B cell (primary cell): ENCODE data around the gene AGBL3. TPM values are rescaled to one million over a fixed set of nuclear protein-coding genes. Genes with fewer than 3 reads are reported as not detected.

Experiments
- ATAC-seq: fragments of 200-7000 bp; cut with Tn5 transposase; one replicate; pipeline ENCODE4 v1.10.0; 2021; ENCODE audit warnings: low read depth, mild to moderate bottlenecking, moderate number of reproducible peaks, moderate library complexity
- CTCF ChIA-PET: fragments of 350-600 bp; sonication (Branson Sonifier 250); formaldehyde crosslinking; loops from one replicate; lab custom pipeline; 2021; ENCODE audit warnings: antibody characterized with exemption, inconsistent platforms; lab: Charles Lee
- POLR2A ChIA-PET: fragments of 350-600 bp; sonication (Branson Sonifier 250); formaldehyde crosslinking; loops from one replicate; lab custom pipeline; 2021; ENCODE audit warnings: antibody characterized with exemption; lab: Charles Lee
- DNase-seq: peaks from one replicate; pipeline ENCODE4 v3.0.0; 2013
- H2AFZ ChIP-seq: 2 replicates; pipeline ENCODE4 v1.6.1; 2012; ENCODE audit warnings: mild to moderate bottlenecking, low read depth, low read length; ENCODE audit not compliant: insufficient read depth, poor library complexity, severe bottlenecking
- H3K27ac ChIP-seq, 2 donors: 1 replicate in 1 of 2; 2 replicates in 1 of 2; pipeline ENCODE4 v1.5.1; 2012 to 2013; ENCODE audit warnings: low read length in 2 of 2, mild to moderate bottlenecking in 2 of 2, moderate library complexity in 1 of 2
- H3K27me3 ChIP-seq, 4 experiments: fragments of 200-600 bp in 1 of 4; sonication (generic) in 1 of 4; replicated peaks in 1 of 4; 1 replicate in 2 of 4; 2 replicates in 2 of 4; pipeline versions ENCODE4 v1.6.1 to v1.7.0; 2013 to 2016; ENCODE audit warnings: low read length in 3 of 4, mild to moderate bottlenecking in 2 of 4, mixed read lengths in 1 of 4, moderate library complexity in 1 of 4; ENCODE audit not compliant: insufficient read depth in 4 of 4, control insufficient read depth in 3 of 4; ENCODE audit errors: control extremely low read depth in 1 of 4
- H3K36me3 ChIP-seq, 2 experiments: replicated peaks in 1 of 2; 1 replicate in 1 of 2; 2 replicates in 1 of 2; pipeline versions ENCODE4 v1.6.1 to v1.7.1; 2013; ENCODE audit warnings: low read length in 1 of 2; ENCODE audit not compliant: insufficient read depth in 2 of 2, control insufficient read depth in 1 of 2; ENCODE audit errors: control extremely low read depth in 1 of 2, extremely low read depth in 1 of 2
- H3K4me1 ChIP-seq, 2 donors: fragments of 200-600 bp in 1 of 2; sonication (generic) in 1 of 2; 1 replicate in 1 of 2; 2 replicates in 1 of 2; pipeline versions ENCODE4 v1.5.1 to v1.6.1; 2013 to 2017; ENCODE audit warnings: low read length in 2 of 2; ENCODE audit not compliant: control insufficient read depth in 2 of 2, insufficient read depth in 2 of 2
- H3K4me2 ChIP-seq: replicated peaks from 2 replicates; pipeline ENCODE3; 2012; ENCODE audit warnings: mild to moderate bottlenecking, low read depth, low read length; ENCODE audit not compliant: poor library complexity, severe bottlenecking
- H3K4me3 ChIP-seq, 5 experiments: fragments of 200-600 bp in 1 of 5; sonication (generic) in 1 of 5; 1 replicate in 3 of 5; 2 replicates in 2 of 5; pipeline versions ENCODE4 v1.5.1 to v1.7.0; 2011 to 2016; ENCODE audit warnings: low read length in 4 of 5, mild to moderate bottlenecking in 4 of 5, low read depth in 2 of 5, control low read depth in 1 of 5, moderate library complexity in 1 of 5; ENCODE audit not compliant: insufficient read depth in 1 of 5; ENCODE audit errors: control extremely low read depth in 1 of 5, extremely low read depth in 1 of 5
- H3K79me2 ChIP-seq: fragments of 200-600 bp; sonication (generic); one replicate; pipeline ENCODE4 v1.6.0; 2016; ENCODE audit warnings: low read length; ENCODE audit not compliant: control insufficient read depth, insufficient read depth
- H3K9ac ChIP-seq: fragments of 200-600 bp; sonication (generic); 2 replicates; pipeline ENCODE4 v1.6.1; 2017; ENCODE audit warnings: mild to moderate bottlenecking, low read length, moderate library complexity
- H3K9me3 ChIP-seq, 3 donors: one replicate each; pipeline versions ENCODE4 v1.6.1 to v1.7.1; 2013; ENCODE audit warnings: low read length in 2 of 3; ENCODE audit not compliant: control insufficient read depth in 2 of 3, insufficient read depth in 1 of 3; ENCODE audit errors: control extremely low read depth in 1 of 3
- H4K20me1 ChIP-seq: 2 replicates; pipeline ENCODE4 v1.6.0; 2012; ENCODE audit warnings: mild to moderate bottlenecking, low read length; ENCODE audit not compliant: insufficient read depth, control insufficient read depth, poor library complexity, severe bottlenecking
- H3K27ac Mint-ChIP-seq: one replicate; pipeline ENCODE4 v1.8.0; 2021; ENCODE audit warnings: mixed read lengths
- H3K27me3 Mint-ChIP-seq: one replicate; pipeline ENCODE4 v1.8.0; 2021; ENCODE audit warnings: mixed read lengths
- H3K4me1 Mint-ChIP-seq: one replicate; pipeline ENCODE4 v1.8.0; 2021; ENCODE audit warnings: mixed read lengths
- H3K4me3 Mint-ChIP-seq: one replicate; pipeline ENCODE4 v1.8.0; 2021; ENCODE audit warnings: mixed read lengths
- H3K9me3 Mint-ChIP-seq: one replicate; pipeline ENCODE4 v1.8.0; 2022; ENCODE audit warnings: mixed read lengths; ENCODE audit not compliant: insufficient read depth
- EZH2 ChIP-seq: IDR thresholded peaks from 2 replicates; pipeline ENCODE4 v1.6.1; 2012; ENCODE audit warnings: borderline replicate concordance, low read depth, mild to moderate bottlenecking, moderate library complexity, low read length; ENCODE audit not compliant: insufficient read depth, poor library complexity, severe bottlenecking
- WGBS: methylation state at CpG from one replicate; pipeline ENCODE4 v1.1.5; 2013; ENCODE audit warnings: missing lambda C conversion rate; ENCODE audit not compliant: insufficient coverage; 5-methylcytosine and 5-hydroxymethylcytosine counted together
- intact Hi-C: fragments of 100-400 bp; cut with micrococcal nuclease; formaldehyde crosslinking; loops from one replicate; pipeline ENCODE4 v1.10.0; 2022
- polyA plus RNA-seq: library from polyadenylated mRNA; depleted of rRNA; stranded (reverse); fragments of >200 nt; gene quantifications from 2 replicates; pipeline ENCODE4 v1.2.3, GENCODE V29; 2012
- total RNA-seq, 2 donors: library from RNA; stranded (reverse); fragments of 120-200 nt in 1 of 2; gene quantifications; 1 replicate in 1 of 2; 2 replicates in 1 of 2; pipeline versions ENCODE4 v1.2.3 to v1.2.4, GENCODE V29; 2013 to 2022
- TF ChIP-seq, protein P1 (sequence below): fragments of 200-600 bp; IDR thresholded peaks from one replicate; pipeline ENCODE4 v1.8.0; 2022; ENCODE audit warnings: antibody characterized with exemption, mild to moderate bottlenecking

The AGBL3 gene
- total and polyA plus RNA-seq, 2 donors (not counting 1 experiment from before 2014, with no cell fraction given): 0.51 to 10.9 TPM

DNA sequence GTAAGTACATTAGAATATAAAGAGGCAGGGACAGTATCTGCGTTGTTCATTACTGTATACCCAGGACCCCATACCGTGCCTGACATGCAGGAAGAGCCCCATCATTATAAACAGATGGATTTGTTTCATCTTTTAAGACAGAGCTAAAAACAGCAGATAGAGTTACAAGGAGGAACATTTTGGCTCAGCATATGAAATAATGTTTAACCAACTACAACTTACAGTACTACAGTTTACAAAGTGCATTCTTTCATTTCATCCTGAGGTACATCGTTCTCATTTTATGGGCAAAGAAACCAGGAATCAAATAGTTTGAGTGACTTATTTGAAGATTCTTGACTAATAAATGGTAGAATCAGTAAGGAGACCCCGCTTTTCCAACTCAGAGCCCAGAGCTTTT lies 38.1 kb upstream of the AGBL3 start:
- H2AFZ ChIP-seq: no peak overlapping the region
- no peak overlapping the region for H3K27ac ChIP-seq
- no peaks in the 10 kb centered on the region for H3K4me1 Mint-ChIP-seq
- ChIA-PET POLR2A (no interaction called here), CTCF (interaction anchor here (8.2 kb wide), 1 partner anchor 315 kb away, joined by 106 read pairs; no protein-coding TSS in a partner anchor)
- DNase-seq (no peak), ATAC-seq (no peak)
- TF ChIP-seq EZH2: no peak
- TF ChIP-seq, protein P1, sequence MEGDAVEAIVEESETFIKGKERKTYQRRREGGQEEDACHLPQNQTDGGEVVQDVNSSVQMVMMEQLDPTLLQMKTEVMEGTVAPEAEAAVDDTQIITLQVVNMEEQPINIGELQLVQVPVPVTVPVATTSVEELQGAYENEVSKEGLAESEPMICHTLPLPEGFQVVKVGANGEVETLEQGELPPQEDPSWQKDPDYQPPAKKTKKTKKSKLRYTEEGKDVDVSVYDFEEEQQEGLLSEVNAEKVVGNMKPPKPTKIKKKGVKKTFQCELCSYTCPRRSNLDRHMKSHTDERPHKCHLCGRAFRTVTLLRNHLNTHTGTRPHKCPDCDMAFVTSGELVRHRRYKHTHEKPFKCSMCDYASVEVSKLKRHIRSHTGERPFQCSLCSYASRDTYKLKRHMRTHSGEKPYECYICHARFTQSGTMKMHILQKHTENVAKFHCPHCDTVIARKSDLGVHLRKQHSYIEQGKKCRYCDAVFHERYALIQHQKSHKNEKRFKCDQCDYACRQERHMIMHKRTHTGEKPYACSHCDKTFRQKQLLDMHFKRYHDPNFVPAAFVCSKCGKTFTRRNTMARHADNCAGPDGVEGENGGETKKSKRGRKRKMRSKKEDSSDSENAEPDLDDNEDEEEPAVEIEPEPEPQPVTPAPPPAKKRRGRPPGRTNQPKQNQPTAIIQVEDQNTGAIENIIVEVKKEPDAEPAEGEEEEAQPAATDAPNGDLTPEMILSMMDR: no peak
- H3K4me2 ChIP-seq: no peak overlapping the region
- no peak overlapping the region for H3K27ac Mint-ChIP-seq
- 93% methylated on average over 2 of the region's 4 CpGs for WGBS
- peaks cover 3% of the 10 kb centered on the region for H3K27me3 Mint-ChIP-seq
- H3K4me3 Mint-ChIP-seq: no peak overlapping the region
- H3K36me3 ChIP-seq: no peaks in the 10 kb centered on the region
- H3K9me3 Mint-ChIP-seq: no peaks in the 10 kb centered on the region
- no peak overlapping the region for H3K4me3 ChIP-seq
- no peaks in the 10 kb centered on the region for H3K4me1 ChIP-seq
- intact Hi-C loops: no loop called here
- H3K79me2 ChIP-seq: no peaks in the 10 kb centered on the region
- H4K20me1 ChIP-seq: no peaks in the 10 kb centered on the region
- H3K27me3 ChIP-seq: no peaks in the 10 kb centered on the region
- H3K9me3 ChIP-seq: no peaks in the 10 kb centered on the region
- no peak overlapping the region for H3K9ac ChIP-seq

DNA sequence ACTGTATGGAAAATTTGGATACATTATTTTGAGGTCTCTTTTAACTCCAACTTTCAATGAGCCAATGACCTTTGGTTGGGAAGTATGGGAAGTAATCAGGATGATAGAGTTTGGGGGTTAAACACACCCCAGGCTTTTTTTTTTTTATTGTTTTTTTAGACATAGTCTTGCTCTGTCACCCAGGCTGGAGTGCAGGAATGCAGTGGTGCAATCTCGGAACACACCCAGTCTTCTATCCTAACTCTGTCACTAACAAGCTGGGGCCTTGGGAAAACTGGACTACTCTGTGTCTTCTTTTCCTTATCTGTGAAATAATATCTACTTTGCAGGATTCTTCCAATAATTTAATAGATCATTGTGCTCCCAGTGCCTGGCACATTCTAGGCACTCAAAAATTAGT lies 37.6 kb upstream of the AGBL3 start:
- no peaks in the 10 kb centered on the region for H3K27me3 ChIP-seq
- H3K9me3 ChIP-seq: no peaks in the 10 kb centered on the region
- intact Hi-C loops: no loop called here
- ATAC-seq (no peak), DNase-seq (no peak)
- ChIA-PET POLR2A (no interaction called here), CTCF (interaction anchor here (8.2 kb wide), 1 partner anchor 315 kb away, joined by 106 read pairs; no protein-coding TSS in a partner anchor)
- H3K27ac Mint-ChIP-seq: no peak overlapping the region
- H3K27ac ChIP-seq: no peak overlapping the region
- H3K4me3 ChIP-seq: no peak overlapping the region
- H3K4me1 ChIP-seq: no peaks in the 10 kb centered on the region
- no peaks in the 10 kb centered on the region for H3K9me3 Mint-ChIP-seq
- H3K36me3 ChIP-seq: no peaks in the 10 kb centered on the region
- H3K9ac ChIP-seq: no peak overlapping the region
- no peak overlapping the region for H2AFZ ChIP-seq
- H4K20me1 ChIP-seq: no peaks in the 10 kb centered on the region
- TF ChIP-seq, protein P1: no peak
- TF ChIP-seq EZH2: no peak
- no peaks in the 10 kb centered on the region for H3K79me2 ChIP-seq
- no peaks in the 10 kb centered on the region for H3K4me1 Mint-ChIP-seq
- no CpG with 5 or more reads among the region's 1 CpG for WGBS
- no peak overlapping the region for H3K4me2 ChIP-seq
- no peak overlapping the region for H3K4me3 Mint-ChIP-seq
- peaks cover 3% of the 10 kb centered on the region for H3K27me3 Mint-ChIP-seq
